Measurements from ENCODE around the gene WDR5. TPM values are rescaled to one million over a fixed set of nuclear protein-coding genes. Genes with fewer than 3 reads are reported as not detected.
A peak's percentile ranks its signal among the peaks of the same experiment; 100 is the strongest.

WDR5 gene
- total and polyA plus RNA-seq, 2 of the 13 experiments (the other 11 are each of a cell fraction or from before 2014, with no cell fraction given) = 34.3 TPM

- TF ChIP-seq, protein P1, sequence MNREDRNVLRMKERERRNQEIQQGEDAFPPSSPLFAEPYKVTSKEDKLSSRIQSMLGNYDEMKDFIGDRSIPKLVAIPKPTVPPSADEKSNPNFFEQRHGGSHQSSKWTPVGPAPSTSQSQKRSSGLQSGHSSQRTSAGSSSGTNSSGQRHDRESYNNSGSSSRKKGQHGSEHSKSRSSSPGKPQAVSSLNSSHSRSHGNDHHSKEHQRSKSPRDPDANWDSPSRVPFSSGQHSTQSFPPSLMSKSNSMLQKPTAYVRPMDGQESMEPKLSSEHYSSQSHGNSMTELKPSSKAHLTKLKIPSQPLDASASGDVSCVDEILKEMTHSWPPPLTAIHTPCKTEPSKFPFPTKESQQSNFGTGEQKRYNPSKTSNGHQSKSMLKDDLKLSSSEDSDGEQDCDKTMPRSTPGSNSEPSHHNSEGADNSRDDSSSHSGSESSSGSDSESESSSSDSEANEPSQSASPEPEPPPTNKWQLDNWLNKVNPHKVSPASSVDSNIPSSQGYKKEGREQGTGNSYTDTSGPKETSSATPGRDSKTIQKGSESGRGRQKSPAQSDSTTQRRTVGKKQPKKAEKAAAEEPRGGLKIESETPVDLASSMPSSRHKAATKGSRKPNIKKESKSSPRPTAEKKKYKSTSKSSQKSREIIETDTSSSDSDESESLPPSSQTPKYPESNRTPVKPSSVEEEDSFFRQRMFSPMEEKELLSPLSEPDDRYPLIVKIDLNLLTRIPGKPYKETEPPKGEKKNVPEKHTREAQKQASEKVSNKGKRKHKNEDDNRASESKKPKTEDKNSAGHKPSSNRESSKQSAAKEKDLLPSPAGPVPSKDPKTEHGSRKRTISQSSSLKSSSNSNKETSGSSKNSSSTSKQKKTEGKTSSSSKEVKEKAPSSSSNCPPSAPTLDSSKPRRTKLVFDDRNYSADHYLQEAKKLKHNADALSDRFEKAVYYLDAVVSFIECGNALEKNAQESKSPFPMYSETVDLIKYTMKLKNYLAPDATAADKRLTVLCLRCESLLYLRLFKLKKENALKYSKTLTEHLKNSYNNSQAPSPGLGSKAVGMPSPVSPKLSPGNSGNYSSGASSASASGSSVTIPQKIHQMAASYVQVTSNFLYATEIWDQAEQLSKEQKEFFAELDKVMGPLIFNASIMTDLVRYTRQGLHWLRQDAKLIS (CRISPR knock-in tag; IDR thresholded peaks at IDR 0.05) = no peak
- TF ChIP-seq SPEN (CRISPR knock-in tag; IDR thresholded peaks at IDR 0.05; ENCODE audit: low read depth) (peak; percentile 77; the same call in 1 of the 2 replicates), NFYB (CRISPR knock-in tag; IDR thresholded peaks at IDR 0.05) (no peak), ZEB1 (IDR thresholded peaks at IDR 0.05; ENCODE audit: insufficient replicate concordance, low read depth) (no peak), ZFP37 (CRISPR knock-in tag; IDR thresholded peaks at IDR 0.05; ENCODE audit: borderline replicate concordance) (0 out of 2 replicates have a peak, but pooled peaks have one; percentile 41), ZNF3 (CRISPR knock-in tag; IDR thresholded peaks at IDR 0.05) (no peak), CBX2 (IDR thresholded peaks at IDR 0.05; ENCODE audit: low read depth, low read length) (no peak), CBX2 (CRISPR knock-in tag; IDR thresholded peaks at IDR 0.05; ENCODE audit: low read depth) (0 out of 2 replicates have a peak, but pooled peaks have one; percentile 81), PPARG (CRISPR knock-in tag; conservative IDR thresholded peaks at IDR 0.05) (0 out of 2 replicates have a peak, but pooled peaks have one; percentile 9), NR3C1 (CRISPR knock-in tag; IDR thresholded peaks at IDR 0.05) (no peak), ZNF761 (CRISPR knock-in tag; conservative IDR thresholded peaks at IDR 0.05) (0 out of 2 replicates have a peak, but pooled peaks have one; percentile 67), SIX1 (CRISPR knock-in tag; IDR thresholded peaks at IDR 0.05; ENCODE audit: borderline replicate concordance) (peak; percentile 78; the same call in 1 of the 2 replicates), SMAD1 (CRISPR knock-in tag; IDR thresholded peaks at IDR 0.05; ENCODE audit: borderline replicate concordance, low read depth) (peak; percentile 29; the same call in 1 of the 2 replicates), HNRNPH1 (optimal IDR thresholded peaks at IDR 0.05; ENCODE audit: low read depth, low read length) (no peak), HNF4G (IDR thresholded peaks at IDR 0.05; ENCODE audit: borderline replicate concordance, low read depth, low read length) (peak; percentile 63), HNF4G (CRISPR knock-in tag; IDR thresholded peaks at IDR 0.05; ENCODE audit: borderline replicate concordance, low read depth) (peak; percentile 93), YY1 (IDR thresholded peaks at IDR 0.05; ENCODE audit: insufficient read depth, insufficient replicate concordance, low read depth, low read length) (peak; percentile 73), ZNF292 (CRISPR knock-in tag; IDR thresholded peaks at IDR 0.05; ENCODE audit: borderline replicate concordance, low read depth) (peak; percentile 86), ZNF619 (CRISPR knock-in tag; IDR thresholded peaks at IDR 0.05) (no peak; the same call in 1 of the 2 replicates), MAX (IDR thresholded peaks at IDR 0.05) (peak; percentile 56; the same call in 1 of the 2 replicates), LCORL (IDR thresholded peaks at IDR 0.05) (no peak), LCORL (CRISPR knock-in tag; IDR thresholded peaks at IDR 0.05) (peak; percentile 97)
- TF ChIP-seq, protein P2, sequence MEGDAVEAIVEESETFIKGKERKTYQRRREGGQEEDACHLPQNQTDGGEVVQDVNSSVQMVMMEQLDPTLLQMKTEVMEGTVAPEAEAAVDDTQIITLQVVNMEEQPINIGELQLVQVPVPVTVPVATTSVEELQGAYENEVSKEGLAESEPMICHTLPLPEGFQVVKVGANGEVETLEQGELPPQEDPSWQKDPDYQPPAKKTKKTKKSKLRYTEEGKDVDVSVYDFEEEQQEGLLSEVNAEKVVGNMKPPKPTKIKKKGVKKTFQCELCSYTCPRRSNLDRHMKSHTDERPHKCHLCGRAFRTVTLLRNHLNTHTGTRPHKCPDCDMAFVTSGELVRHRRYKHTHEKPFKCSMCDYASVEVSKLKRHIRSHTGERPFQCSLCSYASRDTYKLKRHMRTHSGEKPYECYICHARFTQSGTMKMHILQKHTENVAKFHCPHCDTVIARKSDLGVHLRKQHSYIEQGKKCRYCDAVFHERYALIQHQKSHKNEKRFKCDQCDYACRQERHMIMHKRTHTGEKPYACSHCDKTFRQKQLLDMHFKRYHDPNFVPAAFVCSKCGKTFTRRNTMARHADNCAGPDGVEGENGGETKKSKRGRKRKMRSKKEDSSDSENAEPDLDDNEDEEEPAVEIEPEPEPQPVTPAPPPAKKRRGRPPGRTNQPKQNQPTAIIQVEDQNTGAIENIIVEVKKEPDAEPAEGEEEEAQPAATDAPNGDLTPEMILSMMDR (CRISPR knock-in tag; IDR thresholded peaks at IDR 0.05) = peak; percentile 94
- TF ChIP-seq, protein P3, sequence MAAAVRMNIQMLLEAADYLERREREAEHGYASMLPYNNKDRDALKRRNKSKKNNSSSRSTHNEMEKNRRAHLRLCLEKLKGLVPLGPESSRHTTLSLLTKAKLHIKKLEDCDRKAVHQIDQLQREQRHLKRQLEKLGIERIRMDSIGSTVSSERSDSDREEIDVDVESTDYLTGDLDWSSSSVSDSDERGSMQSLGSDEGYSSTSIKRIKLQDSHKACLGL (CRISPR knock-in tag; IDR thresholded peaks at IDR 0.05) = peak; percentile 58; the same call in 1 of the 2 replicates
These were observed 40.1 kb downstream of the WDR5 start (continued) for GRCh38 chr9:134175808-134176598.
